Trophoblast cell (in vitro differentiated cells and primary cell): ENCODE data around the gene SH2B3.

Experiments
- DNase-seq, 2 donors: peaks; one replicate each; pipeline ENCODE4 v3.0.0-alpha.2; 2016
- H2AFZ ChIP-seq: 2 replicates; pipeline ENCODE4 v1.6.1; 2013; ENCODE audit warnings: low read length, moderate library complexity, mild to moderate bottlenecking; ENCODE audit not compliant: insufficient read depth, poor library complexity
- H2AK5ac ChIP-seq: 2 replicates; pipeline ENCODE4 v1.6.1; 2013; ENCODE audit warnings: mild to moderate bottlenecking, low read length
- H2BK120ac ChIP-seq: 2 replicates; pipeline ENCODE4 v1.6.1; 2013; ENCODE audit warnings: low read length, mild to moderate bottlenecking, moderate library complexity; ENCODE audit not compliant: insufficient read depth, poor library complexity
- H2BK12ac ChIP-seq: 2 replicates; pipeline ENCODE4 v1.6.1; 2013; ENCODE audit warnings: mild to moderate bottlenecking, low read length, moderate library complexity
- H2BK5ac ChIP-seq: 2 replicates; pipeline ENCODE4 v1.6.1; 2013; ENCODE audit warnings: low read length, low read depth, moderate library complexity, mild to moderate bottlenecking; ENCODE audit not compliant: poor library complexity
- H3K14ac ChIP-seq: 2 replicates; pipeline ENCODE4 v1.6.1; 2013; ENCODE audit warnings: mild to moderate bottlenecking, low read length
- H3K18ac ChIP-seq: 2 replicates; pipeline ENCODE4 v1.6.1; 2013; ENCODE audit warnings: mild to moderate bottlenecking, low read length
- H3K23ac ChIP-seq: 2 replicates; pipeline ENCODE4 v1.6.1; 2013; ENCODE audit warnings: low read length
- H3K27ac ChIP-seq: 2 replicates; pipeline ENCODE4 v1.5.1; 2013; ENCODE audit warnings: low read depth, mild to moderate bottlenecking, inconsistent platforms, low read length, moderate library complexity
- H3K27me3 ChIP-seq: 2 replicates; pipeline ENCODE4 v1.6.1; 2013; ENCODE audit warnings: inconsistent platforms, mild to moderate bottlenecking, low read length, moderate library complexity; ENCODE audit not compliant: insufficient read depth
- H3K36me3 ChIP-seq, 2 experiments: 1 replicate in 1 of 2; 2 replicates in 1 of 2; pipeline ENCODE4 v1.6.1; 2013; ENCODE audit warnings: low read length in 2 of 2, mild to moderate bottlenecking in 2 of 2, moderate library complexity in 1 of 2; ENCODE audit not compliant: insufficient read depth in 2 of 2, control insufficient read depth in 1 of 2
- H3K4ac ChIP-seq: 2 replicates; pipeline ENCODE4 v1.6.1; 2013; ENCODE audit warnings: low read depth, mild to moderate bottlenecking, low read length, moderate library complexity
- H3K4me1 ChIP-seq, 2 experiments: 1 replicate in 1 of 2; 2 replicates in 1 of 2; pipeline ENCODE4 v1.6.1; 2013; ENCODE audit warnings: low read length in 2 of 2, mild to moderate bottlenecking in 2 of 2, moderate library complexity in 1 of 2; ENCODE audit not compliant: insufficient read depth in 2 of 2, control insufficient read depth in 1 of 2
- H3K4me2 ChIP-seq: 2 replicates; pipeline ENCODE4 v1.6.1; 2013; ENCODE audit warnings: inconsistent platforms, mild to moderate bottlenecking, low read length, moderate library complexity
- H3K4me3 ChIP-seq: 2 replicates; pipeline ENCODE4 v1.5.1; 2013; ENCODE audit warnings: mild to moderate bottlenecking, low read depth, low read length, inconsistent platforms
- H3K79me1 ChIP-seq: one replicate; pipeline ENCODE4 v1.6.1; 2013; ENCODE audit warnings: low read length
- H3K79me2 ChIP-seq: 2 replicates; pipeline ENCODE4 v1.6.1; 2013; ENCODE audit warnings: low read length, mild to moderate bottlenecking; ENCODE audit not compliant: control insufficient read depth, insufficient read depth, poor library complexity
- H3K9ac ChIP-seq: 2 replicates; pipeline ENCODE4 v1.6.1; 2013; ENCODE audit warnings: mild to moderate bottlenecking, low read length
- H3K9me3 ChIP-seq: 2 replicates; pipeline ENCODE4 v1.6.1; 2013; ENCODE audit warnings: low read depth, mild to moderate bottlenecking, control low read depth, inconsistent platforms, low read length; ENCODE audit not compliant: insufficient read depth
- H4K12ac ChIP-seq: 2 replicates; pipeline ENCODE4 v1.6.1; 2013; ENCODE audit warnings: low read depth, mild to moderate bottlenecking, low read length, moderate library complexity
- H4K8ac ChIP-seq: 2 replicates; pipeline ENCODE4 v1.6.1; 2013; ENCODE audit warnings: low read depth, mild to moderate bottlenecking, low read length, moderate library complexity
- H4K91ac ChIP-seq: one replicate; pipeline ENCODE4 v1.6.1; 2013; ENCODE audit warnings: low read depth, mild to moderate bottlenecking, low read length, moderate library complexity
- WGBS: extraction: QIAGEN DNeasy Blood & Tissue Kit; methylation state at CpG from one replicate; pipeline ENCODE4 v1.1.7; 2013; ENCODE audit warnings: missing lambda C conversion rate; ENCODE audit not compliant: insufficient read length, insufficient coverage; ENCODE audit errors: extremely low coverage; 5-methylcytosine and 5-hydroxymethylcytosine counted together

Gene SH2B3

DNA sequence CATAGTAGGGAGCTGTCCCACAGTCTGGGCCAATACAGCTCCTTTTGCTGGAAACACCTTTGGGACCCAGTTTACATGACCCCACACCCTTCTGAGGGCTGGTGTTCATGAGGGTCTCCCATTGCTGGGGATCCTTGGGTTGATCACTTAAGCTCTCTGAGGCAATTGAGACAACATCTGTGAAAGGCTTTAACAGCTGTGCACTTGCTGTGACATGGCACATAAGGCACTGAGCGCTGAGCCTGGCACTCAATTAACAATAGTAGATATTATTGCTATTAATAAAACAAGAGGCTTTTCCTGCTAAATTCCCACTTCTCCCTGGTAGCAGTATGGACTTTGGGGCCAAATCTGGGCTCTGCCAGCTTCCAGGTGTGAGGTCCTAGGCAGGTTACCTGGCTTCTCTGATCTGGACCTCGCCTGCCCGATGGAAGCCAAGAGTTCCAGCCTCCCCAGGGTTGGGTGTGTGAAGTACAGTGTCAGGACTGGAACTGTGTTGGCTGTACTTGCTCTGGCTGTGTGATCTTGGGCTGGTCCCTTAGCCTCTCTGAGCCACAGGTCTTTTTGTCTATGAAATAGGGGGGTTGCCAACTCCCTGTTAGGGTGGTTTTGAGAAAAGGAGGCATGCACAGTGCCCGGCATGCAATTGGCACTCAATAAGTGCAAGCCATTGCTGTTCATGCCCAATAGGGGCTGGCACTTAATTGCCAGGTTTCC lies 3.1 kb downstream of the SH2B3 start:
- H3K4me3 ChIP-seq: no peak overlapping the region
- no peak overlapping the region for H4K12ac ChIP-seq
- peaks cover 2% of the 10 kb centered on the region for H3K9me3 ChIP-seq
- no peak overlapping the region for H2BK120ac ChIP-seq
- no peak overlapping the region for H4K91ac ChIP-seq
- no peak overlapping the region for H3K14ac ChIP-seq
- H3K4me1 ChIP-seq: peaks cover 31 to 40% of the 10 kb centered on the region in 2 experiments
- H3K36me3 ChIP-seq: no peaks in the 10 kb centered on the region
- H2AFZ ChIP-seq: no peak overlapping the region
- no peak overlapping the region for H3K23ac ChIP-seq
- no peak overlapping the region for H3K4ac ChIP-seq
- no peak overlapping the region for H2AK5ac ChIP-seq
- no peak overlapping the region for H2BK12ac ChIP-seq
- H3K18ac ChIP-seq: no peak overlapping the region
- H3K4me2 ChIP-seq: no peak overlapping the region
- H4K8ac ChIP-seq: no peak overlapping the region
- H3K27me3 ChIP-seq: no peaks in the 10 kb centered on the region
- H3K9ac ChIP-seq: no peak overlapping the region
- H3K79me2 ChIP-seq: peaks cover 6% of the 10 kb centered on the region
- DNase-seq: no peak
- WGBS: no CpG with 5 or more reads among the region's 4 CpGs
- no peak overlapping the region for H3K27ac ChIP-seq
- H2BK5ac ChIP-seq: no peak overlapping the region
- peaks cover 5% of the 10 kb centered on the region for H3K79me1 ChIP-seq

DNA sequence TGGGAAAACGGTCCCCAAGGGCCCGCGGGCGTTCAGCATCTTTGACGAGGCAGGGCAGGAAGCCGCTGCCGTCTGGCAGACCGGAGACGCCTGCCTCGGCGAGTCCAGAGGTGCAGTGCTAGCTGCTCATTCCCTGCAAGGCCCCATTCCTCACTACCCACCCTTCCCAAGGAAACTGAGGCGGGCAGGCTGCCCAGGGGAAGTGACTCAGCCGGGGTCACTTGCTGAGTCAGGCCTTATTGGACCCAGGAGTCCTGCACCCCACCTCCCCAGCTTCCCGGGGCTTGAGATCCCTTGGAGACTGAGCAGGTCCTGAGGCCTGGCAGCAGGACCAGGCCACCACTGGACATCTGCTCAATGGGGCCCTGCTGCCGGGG lies 3.7 kb downstream of the SH2B3 start:
- WGBS: no CpG with 5 or more reads among the region's 15 CpGs
- H3K9ac ChIP-seq: no peak overlapping the region

DNA sequence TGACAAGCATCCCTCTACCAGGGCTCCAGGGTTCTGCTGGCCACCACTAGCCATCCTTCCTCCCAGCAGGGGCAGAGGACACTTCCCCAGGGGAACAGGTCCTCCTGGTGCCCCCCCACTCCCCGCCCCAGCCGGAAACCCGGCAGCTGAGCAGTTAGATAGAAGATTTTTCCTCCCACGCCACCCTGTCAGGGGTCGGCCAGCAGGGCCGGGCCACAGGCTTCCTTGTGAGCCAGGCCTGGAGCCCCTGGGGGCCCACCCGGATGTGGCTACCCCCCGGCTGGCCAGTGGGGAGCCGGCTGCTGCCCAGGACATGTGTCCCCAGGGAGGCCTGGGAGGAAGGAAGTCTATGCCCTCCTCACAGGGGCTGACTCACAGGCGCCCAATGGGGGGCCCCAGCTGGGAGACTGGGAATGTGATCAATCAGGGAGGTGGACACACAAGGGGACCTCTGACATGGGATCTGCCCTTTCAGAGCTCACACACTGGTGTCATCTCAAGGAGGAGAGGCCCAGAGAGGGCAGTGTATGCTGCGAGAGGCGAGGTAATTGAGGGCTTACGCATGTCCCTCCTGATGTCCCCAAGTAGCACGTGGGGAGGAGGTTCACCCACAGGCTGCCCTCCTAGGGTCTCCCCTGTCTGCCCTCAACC lies 4.2 kb downstream of the SH2B3 start:
- peaks cover 31 to 36% of the 10 kb centered on the region in 2 experiments for H3K4me1 ChIP-seq
- DNase-seq: no peak
- no peak overlapping the region for H3K4ac ChIP-seq
- no peak overlapping the region for H2AK5ac ChIP-seq
- H2BK5ac ChIP-seq: no peak overlapping the region
- no CpG with 5 or more reads among the region's 14 CpGs for WGBS
- no peak overlapping the region for H3K14ac ChIP-seq
- no peak overlapping the region for H3K9ac ChIP-seq
- H2BK12ac ChIP-seq: no peak overlapping the region
- no peak overlapping the region for H3K4me3 ChIP-seq
- H2AFZ ChIP-seq: no peak overlapping the region
- no peak overlapping the region for H3K4me2 ChIP-seq
- H3K23ac ChIP-seq: no peak overlapping the region
- peaks cover 6% of the 10 kb centered on the region for H3K79me2 ChIP-seq
- peaks cover 2% of the 10 kb centered on the region for H3K9me3 ChIP-seq
- H3K79me1 ChIP-seq: peaks cover 5% of the 10 kb centered on the region
- H3K36me3 ChIP-seq: no peaks in the 10 kb centered on the region
- H3K27ac ChIP-seq: no peak overlapping the region
- H3K18ac ChIP-seq: no peak overlapping the region
- H2BK120ac ChIP-seq: no peak overlapping the region
- peak overlapping the region; percentile 11 for H4K91ac ChIP-seq
- no peaks in the 10 kb centered on the region for H3K27me3 ChIP-seq
- H4K12ac ChIP-seq: no peak overlapping the region
- no peak overlapping the region for H4K8ac ChIP-seq

More for the DNA sequence above, 3.7 kb downstream of the SH2B3 start:
- Histone ChIP-seq H2AK5ac (no peak overlapping the region), H2AFZ (no peak overlapping the region), H3K4me1 (peaks cover 31 to 41% of the 10 kb centered on the region in 2 experiments), H3K23ac (no peak overlapping the region), H3K18ac (no peak overlapping the region), H4K12ac (no peak overlapping the region), H2BK12ac (no peak overlapping the region), H3K27me3 (no peaks in the 10 kb centered on the region), H4K91ac (no peak overlapping the region), H2BK120ac (no peak overlapping the region), H3K4ac (no peak overlapping the region), H3K36me3 (no peaks in the 10 kb centered on the region), H3K79me2 (peaks cover 6% of the 10 kb centered on the region), H3K4me2 (no peak overlapping the region), H4K8ac (no peak overlapping the region), H3K27ac (no peak overlapping the region), H3K9me3 (peaks cover 2% of the 10 kb centered on the region), H3K79me1 (peaks cover 5% of the 10 kb centered on the region), H3K4me3 (no peak overlapping the region), H3K14ac (no peak overlapping the region), H2BK5ac (no peak overlapping the region)
- no peak for DNase-seq

DNA sequence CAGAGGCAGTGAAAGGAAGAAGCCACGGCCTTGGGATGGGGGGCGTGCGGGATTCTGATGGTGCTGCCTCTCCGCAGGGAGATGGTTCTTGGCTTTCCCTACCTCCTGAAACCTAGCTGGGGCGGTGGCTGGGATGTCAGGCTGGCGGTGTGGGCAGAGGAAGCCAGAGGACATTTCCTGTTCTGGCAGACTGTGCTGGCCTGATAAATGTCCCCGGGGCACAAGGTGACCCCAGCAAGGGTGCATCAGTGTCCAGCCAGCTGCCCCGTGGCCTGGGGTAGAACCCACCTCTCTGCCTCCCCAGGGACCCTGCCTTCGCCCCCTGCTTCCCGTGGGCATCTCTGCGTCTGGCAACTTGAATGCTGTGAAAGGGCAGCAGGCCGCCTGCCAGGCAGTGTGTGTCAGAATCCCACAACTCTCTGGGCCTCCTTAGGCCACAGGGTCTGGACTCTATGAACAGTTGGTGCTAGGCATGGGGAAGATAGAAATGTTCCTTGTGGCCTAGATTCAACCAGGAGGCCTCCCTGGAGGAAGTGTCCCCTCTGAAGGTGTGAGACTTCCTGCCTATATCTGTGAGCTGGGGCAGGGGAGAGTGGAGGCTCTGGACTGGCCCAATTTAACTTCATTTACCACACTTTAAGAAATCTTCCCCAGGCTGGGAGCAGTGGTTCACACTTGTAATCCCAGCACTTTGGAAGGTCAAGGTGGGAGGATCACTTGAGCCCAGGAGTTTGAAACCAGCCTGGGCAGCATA lies 4.9 kb downstream of the SH2B3 start:
- peaks cover 5% of the 10 kb centered on the region for H3K79me1 ChIP-seq
- no peak overlapping the region for H3K27ac ChIP-seq
- no peak for DNase-seq
- peak overlapping the region; percentile 17 for H2AFZ ChIP-seq
- H3K79me2 ChIP-seq: peaks cover 6% of the 10 kb centered on the region
- no peak overlapping the region for H4K8ac ChIP-seq
- no peak overlapping the region for H2AK5ac ChIP-seq
- no peaks in the 10 kb centered on the region for H3K27me3 ChIP-seq
- no peak overlapping the region for H4K12ac ChIP-seq
- H3K9me3 ChIP-seq: no peaks in the 10 kb centered on the region
- no peak overlapping the region for H2BK120ac ChIP-seq
- no peak overlapping the region for H3K23ac ChIP-seq
- H4K91ac ChIP-seq: peak overlapping the region; percentile 11
- no peak overlapping the region for H2BK12ac ChIP-seq
- H3K4me3 ChIP-seq: no peak overlapping the region
- H3K4ac ChIP-seq: peak overlapping the region; percentile 15
- H3K4me1 ChIP-seq: peaks cover 31 to 33% of the 10 kb centered on the region in 2 experiments
- H3K14ac ChIP-seq: no peak overlapping the region
- H3K4me2 ChIP-seq: no peak overlapping the region
- no peak overlapping the region for H3K18ac ChIP-seq
- H3K9ac ChIP-seq: no peak overlapping the region
- WGBS: no CpG with 5 or more reads among the region's 12 CpGs
- no peaks in the 10 kb centered on the region for H3K36me3 ChIP-seq
- no peak overlapping the region for H2BK5ac ChIP-seq
